ENCODE results near the gene PEX16. TPM values are rescaled to one million over a fixed set of nuclear protein-coding genes. Genes with fewer than 3 reads are reported as not detected.
A peak's percentile ranks its signal among the peaks of the same experiment; 100 is the strongest.

Gene PEX16
- total RNA-seq, 1 experiment from 2014 or later, result 34.5 TPM

DNA sequence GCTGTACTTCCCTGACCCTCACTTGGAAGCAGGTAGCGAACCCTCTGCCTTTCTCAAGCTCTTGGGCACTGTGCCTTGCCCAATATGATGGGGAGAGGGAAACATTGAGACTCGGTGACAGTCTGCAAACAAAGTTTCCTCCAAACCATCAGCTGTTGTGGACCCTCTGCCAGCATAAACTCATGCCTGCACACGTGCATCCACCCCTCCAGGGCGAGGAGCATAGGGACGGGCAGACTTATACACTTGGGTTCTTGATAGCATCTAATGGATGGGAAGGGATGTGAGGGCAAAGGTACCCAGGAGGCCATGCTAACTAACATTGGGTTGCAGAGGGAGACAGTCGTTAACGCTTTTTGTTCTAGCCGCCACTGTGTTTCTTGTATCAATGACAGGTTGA, 40.5 kb downstream of the PEX16 start:
- no peak overlapping the region for H3K27ac Mint-ChIP-seq (ENCODE audit: unreplicated experiment)
- H3K4me3 Mint-ChIP-seq (ENCODE audit: low read depth, unreplicated experiment), result no peak overlapping the region
- TF ChIP-seq, protein P1, sequence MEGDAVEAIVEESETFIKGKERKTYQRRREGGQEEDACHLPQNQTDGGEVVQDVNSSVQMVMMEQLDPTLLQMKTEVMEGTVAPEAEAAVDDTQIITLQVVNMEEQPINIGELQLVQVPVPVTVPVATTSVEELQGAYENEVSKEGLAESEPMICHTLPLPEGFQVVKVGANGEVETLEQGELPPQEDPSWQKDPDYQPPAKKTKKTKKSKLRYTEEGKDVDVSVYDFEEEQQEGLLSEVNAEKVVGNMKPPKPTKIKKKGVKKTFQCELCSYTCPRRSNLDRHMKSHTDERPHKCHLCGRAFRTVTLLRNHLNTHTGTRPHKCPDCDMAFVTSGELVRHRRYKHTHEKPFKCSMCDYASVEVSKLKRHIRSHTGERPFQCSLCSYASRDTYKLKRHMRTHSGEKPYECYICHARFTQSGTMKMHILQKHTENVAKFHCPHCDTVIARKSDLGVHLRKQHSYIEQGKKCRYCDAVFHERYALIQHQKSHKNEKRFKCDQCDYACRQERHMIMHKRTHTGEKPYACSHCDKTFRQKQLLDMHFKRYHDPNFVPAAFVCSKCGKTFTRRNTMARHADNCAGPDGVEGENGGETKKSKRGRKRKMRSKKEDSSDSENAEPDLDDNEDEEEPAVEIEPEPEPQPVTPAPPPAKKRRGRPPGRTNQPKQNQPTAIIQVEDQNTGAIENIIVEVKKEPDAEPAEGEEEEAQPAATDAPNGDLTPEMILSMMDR (IDR thresholded peaks at IDR 0.05; ENCODE audit: unreplicated experiment), result no peak
- intact Hi-C loops (cut with micrococcal nuclease; ENCODE audit: unreplicated experiment), result no loop called here
- BruUV-seq (replicated peaks), result no TSS peak
- CTCF ChIA-PET, result no interaction called here
- H3K4me1 Mint-ChIP-seq (ENCODE audit: low read depth, unreplicated experiment), result no peaks in the 10 kb centered on the region
- no peaks in the 10 kb centered on the region for H3K36me3 Mint-ChIP-seq (ENCODE audit: insufficient read depth, unreplicated experiment)
- DNase-seq, result no peak
- H3K27me3 Mint-ChIP-seq (ENCODE audit: unreplicated experiment), result no peaks in the 10 kb centered on the region
- H3K9me3 Mint-ChIP-seq (ENCODE audit: low read depth, unreplicated experiment), result no peaks in the 10 kb centered on the region

DNA sequence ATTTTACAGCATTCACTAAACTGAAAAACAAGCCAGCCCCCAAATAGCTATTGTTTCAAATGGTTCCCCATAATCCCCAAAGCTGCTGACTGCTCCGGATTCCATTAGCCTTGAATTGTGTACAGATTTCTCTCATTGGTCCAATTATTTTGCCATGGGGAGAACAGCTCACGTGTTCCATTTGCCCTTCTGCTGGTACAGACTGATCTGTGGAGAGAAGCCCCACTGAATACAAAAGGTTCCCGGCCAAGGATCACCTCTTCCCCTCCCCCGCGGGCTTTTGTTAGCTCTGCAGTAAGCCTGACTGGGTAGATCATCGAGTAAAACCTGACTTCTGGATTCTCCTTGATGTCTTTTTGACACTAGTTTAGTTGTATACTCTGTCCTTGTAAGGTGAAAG, 41.3 kb downstream of the PEX16 start:
- H3K4me3 Mint-ChIP-seq (ENCODE audit: low read depth, unreplicated experiment), result no peak overlapping the region
- intact Hi-C loops (cut with micrococcal nuclease; ENCODE audit: unreplicated experiment), result no loop called here
- no peaks in the 10 kb centered on the region for H3K36me3 Mint-ChIP-seq (ENCODE audit: insufficient read depth, unreplicated experiment)
- H3K4me1 Mint-ChIP-seq (ENCODE audit: low read depth, unreplicated experiment), result no peaks in the 10 kb centered on the region
- no peak for DNase-seq
- CTCF ChIA-PET, result interaction anchor here (0.7 kb wide), 1 partner anchor 16 kb away, joined by 3 read pairs; no protein-coding TSS in a partner anchor
- TF ChIP-seq, protein P1 (IDR thresholded peaks at IDR 0.05; ENCODE audit: unreplicated experiment), result no peak
- no peaks in the 10 kb centered on the region for H3K9me3 Mint-ChIP-seq (ENCODE audit: low read depth, unreplicated experiment)
- no peaks in the 10 kb centered on the region for H3K27me3 Mint-ChIP-seq (ENCODE audit: unreplicated experiment)
- no TSS peak for BruUV-seq (replicated peaks)
- H3K27ac Mint-ChIP-seq (ENCODE audit: unreplicated experiment), result no peak overlapping the region

DNA sequence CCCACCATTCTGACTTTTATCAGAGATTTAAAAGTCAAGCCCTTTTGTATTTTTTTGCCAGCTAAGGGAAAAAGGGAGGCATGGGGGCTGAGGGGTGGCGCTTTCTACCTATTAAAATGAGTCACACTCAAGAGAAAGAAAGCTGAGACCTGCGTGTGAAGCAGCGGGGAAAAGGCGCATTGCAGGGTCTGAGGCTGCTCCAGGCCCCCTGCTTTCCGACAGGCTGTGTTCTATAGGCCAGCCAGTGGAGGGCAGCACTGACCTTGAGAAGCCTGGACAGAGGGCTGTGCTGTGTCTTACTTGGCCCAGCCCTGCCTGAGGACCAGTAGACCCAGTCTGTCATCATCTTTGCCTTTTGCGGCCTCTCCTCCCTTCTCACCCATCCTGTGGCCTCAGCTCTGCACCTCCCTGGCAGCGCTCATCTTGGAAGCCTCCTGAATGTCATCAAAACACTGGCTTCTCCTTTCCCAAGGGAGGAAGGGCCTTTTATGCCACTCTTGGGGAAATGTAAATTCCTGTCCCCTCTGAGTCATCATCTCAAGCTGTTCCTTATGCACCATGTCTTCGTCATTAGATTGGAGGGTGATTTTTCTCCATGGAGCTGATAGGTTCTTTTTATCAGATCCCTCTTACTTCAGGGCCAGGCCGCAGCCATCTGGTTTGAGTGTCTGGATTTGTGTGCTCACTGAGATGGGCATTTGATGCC, 44.9 kb downstream of the PEX16 start:
- peak; percentile 60 for DNase-seq
- TF ChIP-seq, protein P1 (IDR thresholded peaks at IDR 0.05; ENCODE audit: unreplicated experiment), result peak; percentile 59
- no TSS peak for BruUV-seq (replicated peaks)
- Mint-ChIP-seq H3K27ac (ENCODE audit: unreplicated experiment) (no peak overlapping the region), H3K27me3 (ENCODE audit: unreplicated experiment) (no peaks in the 10 kb centered on the region), H3K4me3 (ENCODE audit: low read depth, unreplicated experiment) (no peak overlapping the region), H3K9me3 (ENCODE audit: low read depth, unreplicated experiment) (no peaks in the 10 kb centered on the region), H3K36me3 (ENCODE audit: insufficient read depth, unreplicated experiment) (no peaks in the 10 kb centered on the region), H3K4me1 (ENCODE audit: low read depth, unreplicated experiment) (no peaks in the 10 kb centered on the region)
- intact Hi-C loops (cut with micrococcal nuclease; ENCODE audit: unreplicated experiment), result loop anchor here (1.0 kb wide), 1 partner anchor 133 kb away; no protein-coding TSS in a partner anchor
- CTCF ChIA-PET, result interaction anchor here (0.9 to 2.4 kb wide), 3 partner anchors 26 to 134 kb away, joined by 3 to 13 read pairs (median 6); no protein-coding TSS in a partner anchor

DNA sequence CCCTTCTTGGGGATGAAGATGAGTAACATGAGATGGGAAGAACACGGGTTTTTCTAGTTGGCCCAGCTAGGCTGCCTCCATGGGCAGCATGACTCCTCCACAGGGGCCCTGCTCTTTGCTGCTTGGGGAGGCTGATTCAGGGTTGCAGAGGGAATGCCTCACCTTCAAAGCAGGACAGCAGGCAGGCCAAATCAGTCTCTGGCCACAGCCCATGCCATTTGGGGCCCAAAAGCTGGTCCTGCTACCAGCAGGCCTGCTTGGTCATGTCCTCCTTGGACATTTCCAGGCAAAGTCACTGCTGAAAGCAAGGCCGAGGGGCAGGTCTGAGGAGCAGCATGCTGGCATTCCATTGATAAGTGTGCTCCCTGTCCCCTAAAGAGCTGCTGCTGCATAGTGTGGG, 46.0 kb downstream of the PEX16 start:
- TF ChIP-seq, protein P1 (IDR thresholded peaks at IDR 0.05; ENCODE audit: unreplicated experiment), result no peak
- no peaks in the 10 kb centered on the region for H3K27me3 Mint-ChIP-seq (ENCODE audit: unreplicated experiment)
- no peaks in the 10 kb centered on the region for H3K9me3 Mint-ChIP-seq (ENCODE audit: low read depth, unreplicated experiment)
- no peak for DNase-seq
- CTCF ChIA-PET, result interaction anchor here (1.2 to 2.4 kb wide), 2 partner anchors 93 to 135 kb away, joined by 6 to 13 read pairs; no protein-coding TSS in a partner anchor
- BruUV-seq (replicated peaks), result no TSS peak
- peaks cover under 1% of the 10 kb centered on the region for H3K36me3 Mint-ChIP-seq (ENCODE audit: insufficient read depth, unreplicated experiment)
- H3K27ac Mint-ChIP-seq (ENCODE audit: unreplicated experiment), result no peak overlapping the region
- intact Hi-C loops (cut with micrococcal nuclease; ENCODE audit: unreplicated experiment), result loop anchor here (1.0 kb wide), 1 partner anchor 135 kb away; no protein-coding TSS in a partner anchor
- no peaks in the 10 kb centered on the region for H3K4me1 Mint-ChIP-seq (ENCODE audit: low read depth, unreplicated experiment)
- H3K4me3 Mint-ChIP-seq (ENCODE audit: low read depth, unreplicated experiment), result no peak overlapping the region

Data from Calu3 (cell line).